ENCODE results near the gene WNT7B. TPM values are rescaled to one million over a fixed set of nuclear protein-coding genes. Genes with fewer than 3 reads are reported as not detected.

Gene WNT7B
- total and polyA plus RNA-seq, 2 of the 8 experiments (the other 6 are each of a cell fraction or from before 2014, with no cell fraction given) = 0.14 to 0.24 TPM

DNA sequence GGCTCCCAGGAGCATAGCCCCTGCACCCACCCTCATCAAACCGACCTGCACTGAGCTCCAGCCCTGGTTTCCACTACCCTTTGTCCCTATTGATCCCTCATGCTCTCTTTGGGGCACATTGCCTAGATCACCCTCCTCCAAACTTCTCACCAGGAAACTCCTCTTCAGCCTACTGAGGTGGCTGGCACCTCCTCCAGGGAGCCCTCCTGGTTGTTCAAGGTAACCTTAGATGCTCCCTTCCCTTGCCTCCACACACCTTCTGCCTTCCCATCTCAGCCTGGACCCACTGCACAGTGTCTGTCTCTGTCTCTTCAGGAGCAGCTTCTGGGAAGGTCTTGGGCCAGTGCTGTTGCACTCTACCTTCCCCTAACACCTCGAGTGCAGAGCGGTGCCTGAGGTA is 15.8 kb upstream of the WNT7B start:
- POLR2A ChIA-PET (ENCODE audit: partially characterized antibody) = no interaction called here
- Histone ChIP-seq H3K36me3 (ENCODE audit: control insufficient read depth in 2 of 4, insufficient read depth in 4 of 4, low read length in 3 of 4) (no peaks in the 10 kb centered on the region), H3K18ac (ENCODE audit: extremely low read depth, low read length) (no peak overlapping the region), H3K27ac (ENCODE audit: low read depth, low read length) (no peak overlapping the region), H4K5ac (ENCODE audit: insufficient read length, low read depth, low read length) (no peak overlapping the region), H2BK5ac (ENCODE audit: low read depth, low read length) (no peak overlapping the region), H4K91ac (replicated peaks; ENCODE audit: insufficient read length, low read length) (no peak overlapping the region), H2BK12ac (ENCODE audit: low read depth, low read length) (no peak overlapping the region), H4K20me1 (replicated peaks in 1 of 2; ENCODE audit: control insufficient read depth in 1 of 2, insufficient read depth in 2 of 2, low read length in 2 of 2) (peaks cover 0 to 10% of the 10 kb centered on the region in 2 experiments), H4K8ac (ENCODE audit: extremely low read depth, insufficient read depth, low read length) (no peak overlapping the region; the same call in 1 of the 2 replicates), H2BK20ac (ENCODE audit: low read length) (no peak overlapping the region), H3K4ac (replicated peaks; ENCODE audit: insufficient read length, low read depth, low read length) (no peak overlapping the region), H3K14ac (ENCODE audit: insufficient read length) (no peak overlapping the region), H2BK15ac (ENCODE audit: low read length) (no peak overlapping the region), H3K23ac (ENCODE audit: insufficient read length) (no peak overlapping the region), H3K27me3 (replicated peaks in 1 of 4; ENCODE audit: control insufficient read depth in 3 of 4, extremely low read depth in 1 of 4, insufficient read depth in 3 of 4, low read length in 3 of 4) (no peaks in the 10 kb centered on the region; a peak in 3 of 7 replicates), H3K79me1 (ENCODE audit: low read depth, low read length) (no peaks in the 10 kb centered on the region), H3K4me1 (replicated peaks in 1 of 4; ENCODE audit: control insufficient read depth in 3 of 4, insufficient read depth in 4 of 4, low read length in 3 of 4) (peaks cover 0 to 1% (median 0%) of the 10 kb centered on the region in 4 experiments; a peak in 2 of 7 replicates), H3K79me2 (ENCODE audit: control insufficient read depth in 1 of 2, insufficient read depth in 2 of 2, low read length in 2 of 2) (no peaks in the 10 kb centered on the region), H3K23me2 (ENCODE audit: low read depth, low read length) (peaks cover 11% of the 10 kb centered on the region; the same call in 1 of the 2 replicates), H3K9ac (replicated peaks in 1 of 4; ENCODE audit: extremely low read depth in 1 of 4, low read depth in 3 of 4, low read length in 3 of 4) (no peak overlapping the region), H3K9me3 (ENCODE audit: insufficient read depth in 2 of 2, low read depth in 1 of 2, low read length in 1 of 2) (no peaks in the 10 kb centered on the region), H3K56ac (replicated peaks; ENCODE audit: insufficient read length, low read depth, low read length) (no peak overlapping the region), H2AFZ (ENCODE audit: low read length) (no peak overlapping the region), H3K4me3 (ENCODE audit: extremely low read depth in 1 of 4, insufficient read depth in 2 of 4, low read depth in 3 of 4, low read length in 4 of 4) (no peak overlapping the region), H2BK120ac (replicated peaks; ENCODE audit: low read depth, low read length) (no peak overlapping the region), H3K4me2 (ENCODE audit: insufficient read depth in 1 of 2, low read depth in 2 of 2, low read length in 2 of 2) (no peak overlapping the region), H2AK5ac (ENCODE audit: low read depth, low read length) (0 out of 2 replicates have a peak overlapping the region, but pooled peaks have one; percentile 71)
- DNase-seq (ENCODE audit: low read depth in 1 of 2, low spot score in 2 of 2) (no peak), FAIRE-seq (no peak)
- CTCF ChIA-PET (ENCODE audit: partially characterized antibody) = interaction anchor here (3.6 kb wide), 1 partner anchor 13 kb away, joined by 24 read pairs; no protein-coding TSS in a partner anchor
- 84% methylated on average over 3 of the region's 3 CpGs; no CpG with 5 or more reads in 1 of the 2 experiments for WGBS, 2 experiments (ENCODE audit: extremely low coverage in 1 of 2, insufficient coverage in 1 of 2, insufficient read length in 1 of 2, insufficient replicate concordance in 2 of 2, low coverage in 1 of 2, low lambda C conversion rate in 2 of 2, missing lambda C conversion rate in 1 of 2)
- TF ChIP-seq SUZ12 (IDR thresholded peaks at IDR 0.05; ENCODE audit: low read length) (no peak), JUND (IDR thresholded peaks at IDR 0.05; ENCODE audit: low read length) (no peak), RBBP5 (IDR thresholded peaks at IDR 0.05; ENCODE audit: borderline replicate concordance, low read depth, low read length) (no peak), HDAC6 (IDR thresholded peaks at IDR 0.05; ENCODE audit: low read depth, low read length) (no peak), SP4 (IDR thresholded peaks at IDR 0.05; ENCODE audit: low read length) (no peak), POU5F1 (IDR thresholded peaks at IDR 0.05; ENCODE audit: low read depth, low read length) (no peak), YY1 (IDR thresholded peaks at IDR 0.05; ENCODE audit: low read depth, low read length) (no peak), RFX5 (IDR thresholded peaks at IDR 0.05; ENCODE audit: borderline replicate concordance, low read depth, low read length) (no peak), SIX5 (IDR thresholded peaks at IDR 0.05; ENCODE audit: low read depth, low read length) (no peak), SAP30 (IDR thresholded peaks at IDR 0.05; ENCODE audit: insufficient read depth, insufficient replicate concordance, low read length) (no peak), GTF2F1 (IDR thresholded peaks at IDR 0.05; ENCODE audit: borderline replicate concordance, low read depth, low read length) (no peak)
- TF ChIP-seq, protein P1, sequence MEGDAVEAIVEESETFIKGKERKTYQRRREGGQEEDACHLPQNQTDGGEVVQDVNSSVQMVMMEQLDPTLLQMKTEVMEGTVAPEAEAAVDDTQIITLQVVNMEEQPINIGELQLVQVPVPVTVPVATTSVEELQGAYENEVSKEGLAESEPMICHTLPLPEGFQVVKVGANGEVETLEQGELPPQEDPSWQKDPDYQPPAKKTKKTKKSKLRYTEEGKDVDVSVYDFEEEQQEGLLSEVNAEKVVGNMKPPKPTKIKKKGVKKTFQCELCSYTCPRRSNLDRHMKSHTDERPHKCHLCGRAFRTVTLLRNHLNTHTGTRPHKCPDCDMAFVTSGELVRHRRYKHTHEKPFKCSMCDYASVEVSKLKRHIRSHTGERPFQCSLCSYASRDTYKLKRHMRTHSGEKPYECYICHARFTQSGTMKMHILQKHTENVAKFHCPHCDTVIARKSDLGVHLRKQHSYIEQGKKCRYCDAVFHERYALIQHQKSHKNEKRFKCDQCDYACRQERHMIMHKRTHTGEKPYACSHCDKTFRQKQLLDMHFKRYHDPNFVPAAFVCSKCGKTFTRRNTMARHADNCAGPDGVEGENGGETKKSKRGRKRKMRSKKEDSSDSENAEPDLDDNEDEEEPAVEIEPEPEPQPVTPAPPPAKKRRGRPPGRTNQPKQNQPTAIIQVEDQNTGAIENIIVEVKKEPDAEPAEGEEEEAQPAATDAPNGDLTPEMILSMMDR (IDR thresholded peaks at IDR 0.05; ENCODE audit: control extremely low read depth in 1 of 3, insufficient read depth in 1 of 3, low read depth in 1 of 3, low read length in 3 of 3) = no peak
